NCI-H1092 (cell line): ENCODE data around the gene HTATIP2.
"Not testable (repeated sequence)": the region's sequence is repeated elsewhere in the genome, so short reads cannot be mapped to it uniquely, and the experiment has no call there.

ENCODE experiments used
- DNase-seq: peaks from one replicate; lab custom pipeline; 2025; lab: John Stamatoyannopoulos, UW

Gene HTATIP2

GRCh38 chr11:20372081-20372626 is 8.6 kb downstream of the HTATIP2 start:
- no peak for DNase-seq

- no peak for DNase-seq
These were observed 9.6 kb downstream of the HTATIP2 start for GRCh38 chr11:20373147-20373546.

- DNase-seq: no peak
These were observed 10.2 kb downstream of the HTATIP2 start for GRCh38 chr11:20373568-20374209.

DNA sequence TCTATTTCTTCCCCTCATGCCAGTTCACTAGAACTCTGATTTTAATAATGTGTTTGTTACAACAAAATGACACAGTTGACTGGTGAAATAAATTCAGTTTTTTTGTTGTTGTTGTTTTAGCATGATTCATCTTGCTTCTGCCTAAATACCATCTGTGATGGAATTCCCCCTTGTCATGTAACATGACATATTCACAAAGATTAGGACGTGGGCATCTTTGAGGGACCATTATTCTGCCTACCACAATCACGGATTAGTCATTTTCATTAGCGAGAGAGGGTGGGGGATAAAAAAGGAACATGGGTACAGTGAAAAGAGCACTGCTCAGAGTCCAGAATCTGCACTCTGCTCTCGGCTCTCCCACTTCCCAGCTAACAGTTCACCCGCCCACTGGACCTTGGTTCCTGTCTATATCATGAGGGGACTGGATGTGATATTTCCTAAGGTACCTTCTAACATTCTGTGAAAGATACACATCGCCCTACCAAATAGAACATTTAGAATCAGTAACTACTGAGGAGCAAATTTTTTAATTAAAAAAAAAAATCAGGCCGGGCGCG is 11.3 kb downstream of the HTATIP2 start:
- no peak for DNase-seq

- no peak for DNase-seq
These were observed 12.7 kb downstream of the HTATIP2 start for GRCh38 chr11:20376162-20376730.

DNA sequence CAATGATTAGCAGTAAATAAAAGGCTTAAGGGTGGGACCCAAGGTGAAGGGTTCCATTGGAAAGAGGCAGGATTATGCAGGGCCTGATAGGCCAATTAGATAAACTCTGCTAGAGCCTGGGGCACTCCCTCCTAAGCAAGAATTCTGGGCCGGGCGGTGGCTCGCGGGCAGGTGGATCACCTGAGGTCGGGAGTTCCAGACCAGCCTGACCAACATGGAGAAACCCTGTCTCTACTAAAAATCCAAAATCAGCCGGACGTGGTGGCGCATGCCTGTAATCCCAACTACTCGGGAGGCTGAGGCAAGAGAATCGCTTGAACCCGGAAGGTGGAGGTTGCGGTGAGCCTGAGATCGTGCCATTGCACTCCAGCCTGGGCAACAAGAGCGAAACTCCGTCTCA is 22.5 kb downstream of the HTATIP2 start:
- DNase-seq: not testable (repeated sequence)

DNA sequence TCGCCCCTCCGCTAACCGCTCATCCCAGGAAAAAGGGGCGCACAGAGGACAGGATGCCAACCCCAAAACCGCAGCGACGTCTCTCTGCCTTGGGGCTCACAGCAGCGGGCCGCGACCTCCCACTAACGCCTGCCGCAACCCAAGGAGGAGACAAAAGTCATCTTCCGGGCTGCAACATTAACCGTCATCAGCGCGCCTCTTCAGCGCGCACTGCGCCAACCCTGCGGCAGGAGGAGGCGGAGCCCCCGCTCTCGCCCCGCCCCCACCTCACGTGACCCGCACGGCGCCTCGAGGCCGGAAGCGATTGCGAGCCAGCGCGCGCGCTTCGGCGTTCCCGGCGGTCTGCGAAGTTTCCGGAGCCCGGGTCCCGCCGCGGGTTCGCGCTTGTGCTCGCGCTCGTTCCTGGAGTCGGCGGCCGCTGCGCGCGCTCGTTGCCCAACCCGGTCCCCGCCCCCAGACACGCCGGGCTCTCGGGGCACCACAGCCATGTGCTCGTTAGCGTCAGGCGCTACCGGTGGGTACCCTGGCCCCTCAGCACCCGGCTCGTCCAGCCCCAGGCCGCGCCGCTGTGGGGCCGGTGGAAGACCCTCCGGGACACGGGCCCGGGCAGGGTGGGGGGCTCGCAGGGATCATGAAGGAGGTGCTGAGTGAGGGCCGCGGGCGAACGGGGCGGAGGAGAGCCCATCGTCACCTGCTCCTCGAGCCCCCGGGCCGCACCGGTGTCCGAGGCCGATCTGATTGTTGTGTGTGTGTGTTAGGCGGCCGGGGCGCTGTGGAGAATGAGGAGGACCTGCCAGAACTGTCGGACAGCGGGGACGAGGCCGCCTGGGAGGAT is 24.0 kb downstream of the HTATIP2 start, which contains the start of gene PRMT3:
TSS of gene PRMT3 (plus strand) at position 456 of the 835 bp plus-strand sequence. CDS start at position 487, 31 bp downstream.
- DNase-seq: peak; percentile 95

DNA sequence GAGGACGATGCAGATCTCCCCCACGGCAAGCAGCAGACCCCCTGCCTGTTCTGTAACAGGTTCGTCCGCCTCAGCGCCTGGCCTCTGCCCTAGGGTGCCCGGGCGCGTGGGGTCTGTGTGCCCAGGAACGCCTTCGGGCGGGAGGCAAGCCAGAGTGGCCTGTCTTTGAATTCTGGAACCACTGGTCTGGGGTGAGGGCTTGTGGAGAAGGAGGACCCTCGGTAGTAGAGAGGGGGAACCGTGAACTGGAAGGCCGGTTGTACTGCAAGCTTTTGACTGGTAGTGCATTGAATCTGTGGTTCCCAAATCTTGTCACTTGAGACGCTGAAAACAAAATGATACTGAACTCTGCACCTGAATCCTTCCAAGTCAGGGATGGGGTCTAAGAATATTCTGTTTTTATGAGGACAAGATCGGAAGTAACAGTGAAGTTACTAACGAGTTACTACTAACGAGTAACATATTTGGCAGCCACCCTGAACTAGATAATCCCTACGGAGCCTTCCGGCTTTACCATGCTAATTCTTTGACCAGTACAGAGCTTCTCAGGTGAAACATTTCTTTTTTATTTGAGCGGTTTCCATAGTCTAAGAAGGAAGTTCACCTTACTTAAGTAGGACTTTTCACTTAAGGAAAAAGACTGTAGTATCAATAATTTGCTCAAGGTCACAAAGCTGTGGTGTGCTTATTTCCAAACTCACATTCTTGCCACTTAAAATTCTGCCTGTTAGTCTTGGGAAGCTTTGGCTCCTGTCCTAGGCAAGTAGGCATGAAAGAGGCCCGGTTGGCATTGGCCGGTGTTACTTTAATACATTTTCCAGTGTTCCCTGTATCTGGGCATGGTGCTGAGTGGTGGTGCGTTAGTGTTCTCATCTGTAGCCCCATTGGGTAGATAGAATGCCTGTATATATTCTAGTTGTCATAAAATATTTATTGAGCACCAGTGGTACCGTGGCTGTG is 24.9 kb downstream of the HTATIP2 start:
- DNase-seq: no peak

DNA sequence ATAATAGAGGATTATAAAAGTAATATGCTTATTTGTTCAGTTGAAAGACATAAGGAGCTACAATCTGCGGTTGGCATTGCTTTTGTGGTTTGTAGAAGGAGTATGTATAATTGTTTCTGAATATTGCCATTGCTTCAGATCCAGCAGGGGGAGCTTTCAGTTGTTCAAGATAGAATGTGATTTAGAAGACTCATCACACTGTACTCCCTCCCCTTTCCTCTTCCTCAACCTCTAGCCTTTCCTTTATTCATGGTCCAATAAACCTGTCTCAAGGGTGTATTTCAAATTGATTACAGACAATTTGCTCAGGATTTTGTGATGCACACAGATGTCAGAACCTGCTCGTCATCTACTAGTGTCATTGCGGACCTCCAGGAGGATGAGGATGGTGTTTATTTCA is 33.8 kb downstream of the HTATIP2 start:
- peak; percentile 14 for DNase-seq

DNA sequence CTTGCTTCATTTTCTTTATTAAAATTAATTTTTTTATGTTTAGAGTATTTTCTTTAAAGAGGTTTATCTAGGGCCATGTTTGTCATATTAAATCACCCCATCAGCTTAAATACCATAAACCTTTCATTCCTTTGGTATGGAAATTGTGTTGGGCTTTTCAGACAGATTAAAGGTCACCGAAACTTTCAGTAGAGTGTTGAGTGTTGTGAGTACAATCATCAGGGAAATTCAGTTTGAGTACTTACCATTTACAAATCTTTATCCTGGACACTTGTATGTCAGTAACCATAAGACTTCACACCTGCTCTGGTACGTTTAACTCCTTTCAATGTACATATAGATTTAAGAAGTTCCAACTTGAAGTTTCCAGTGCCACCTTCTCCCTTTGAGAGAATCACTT is 36.0 kb downstream of the HTATIP2 start:
- DNase-seq: no peak

DNA sequence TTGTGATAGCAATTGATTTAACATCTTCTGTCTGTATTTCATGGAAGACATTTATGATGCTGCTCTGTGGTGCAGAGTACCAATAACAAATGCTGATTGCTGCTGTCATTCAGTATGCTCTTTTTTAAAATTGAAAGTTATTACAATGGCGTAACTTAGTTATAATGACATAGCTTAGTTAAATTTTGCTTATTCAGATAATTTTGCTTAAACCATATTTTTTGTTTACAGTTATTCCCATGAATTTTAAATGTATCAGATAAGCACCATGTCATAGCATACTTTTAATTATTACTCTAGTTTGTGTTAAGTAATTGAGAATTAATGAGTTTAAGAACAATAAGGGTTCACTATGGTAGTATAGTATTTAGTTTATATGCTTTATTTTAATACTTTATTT is 39.5 kb downstream of the HTATIP2 start:
- DNase-seq: no peak

DNA sequence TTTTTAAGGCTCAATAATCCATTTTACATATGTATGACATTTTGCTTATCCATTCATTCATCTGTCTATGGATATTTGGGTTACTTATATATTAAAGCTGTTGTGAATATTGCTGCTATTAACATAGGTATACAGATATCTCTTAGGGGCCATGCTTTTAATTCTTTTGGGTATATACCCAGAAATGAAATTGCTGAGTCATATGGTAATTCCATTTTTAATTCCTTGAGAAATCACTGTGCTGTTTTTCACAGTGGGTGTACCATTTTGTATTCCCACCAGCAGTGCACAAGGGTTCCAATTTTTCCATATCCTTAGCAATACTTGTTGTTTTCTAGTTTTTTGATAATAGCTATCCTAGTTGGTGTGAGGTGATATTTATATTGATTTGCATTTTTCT is 43.0 kb downstream of the HTATIP2 start:
- no peak for DNase-seq

GRCh38 chr11:20407344-20407743 is 43.8 kb downstream of the HTATIP2 start:
- DNase-seq: no peak

DNA sequence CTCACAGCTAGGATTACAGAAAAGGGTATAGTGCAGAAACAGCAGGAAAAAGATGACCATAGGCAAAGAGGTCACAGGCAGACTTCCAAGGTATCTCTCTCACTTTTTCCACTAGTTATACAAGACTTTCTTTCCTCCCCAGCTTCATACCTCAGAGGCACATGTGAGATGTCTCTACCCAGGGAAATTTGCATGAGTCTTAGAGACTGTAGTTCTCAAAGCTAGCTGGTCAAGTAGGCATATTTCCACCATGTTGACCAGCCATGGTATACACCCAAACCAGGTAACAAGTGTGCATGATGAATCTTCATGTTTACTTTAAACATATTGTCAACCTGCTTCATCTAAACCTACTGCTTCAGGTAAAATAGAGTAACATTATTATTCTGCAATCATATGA is 51.9 kb downstream of the HTATIP2 start:
- DNase-seq: no peak

DNA sequence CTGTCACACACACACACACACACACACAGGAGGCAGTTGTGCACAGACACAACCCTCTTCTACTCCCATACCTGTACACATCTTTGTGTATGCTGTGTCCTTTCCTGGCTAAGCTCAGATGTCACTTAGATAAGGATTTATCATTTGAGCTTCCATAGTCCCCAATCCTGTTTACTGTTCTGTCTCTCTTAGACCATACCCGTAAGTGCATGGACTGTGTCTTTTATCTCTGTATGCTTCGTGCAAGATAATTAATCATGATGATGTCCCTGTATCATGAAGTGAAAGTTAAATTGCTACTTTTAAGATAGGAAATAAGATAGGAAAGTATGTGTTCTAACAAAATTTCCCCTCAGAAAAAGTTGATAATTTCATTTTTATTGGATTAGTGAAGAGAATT is 54.3 kb downstream of the HTATIP2 start:
- DNase-seq: no peak

DNA sequence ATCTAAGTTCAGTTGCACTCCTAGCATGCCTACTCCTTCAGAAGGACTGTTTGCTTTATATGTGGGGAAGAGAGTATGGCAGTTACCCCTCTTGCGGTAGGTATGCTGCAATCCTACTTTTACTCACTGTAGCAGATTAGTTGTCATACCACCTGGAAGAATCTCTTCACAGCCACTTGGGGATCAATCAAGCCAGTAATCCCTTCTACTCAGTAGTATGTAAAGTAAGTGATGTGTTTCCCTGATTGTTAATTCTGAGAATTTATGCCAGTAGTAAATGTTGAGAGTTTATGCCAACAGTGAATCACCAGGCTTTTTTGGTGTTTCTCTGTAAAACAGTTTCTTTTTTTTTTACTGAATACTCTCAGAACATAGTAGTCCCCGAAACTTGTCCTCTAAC is 58.4 kb downstream of the HTATIP2 start:
- no peak for DNase-seq

- DNase-seq: no peak
These were observed 65.7 kb downstream of the HTATIP2 start for GRCh38 chr11:20429216-20429615.
